ENCODE measurements around the gene SPG7. TPM values are rescaled to one million over a fixed set of nuclear protein-coding genes. Genes with fewer than 3 reads are reported as not detected.

The SPG7 gene
- total RNA-seq, 2 experiments from 2014 or later = 68.6 to 76.7 TPM

GRCh38 chr16:89595330-89596060, 87.3 kb downstream of the SPG7 start:
- Mint-ChIP-seq H3K4me3 (no peak overlapping the region), H3K27me3 (no peaks in the 10 kb centered on the region), H3K4me1 (peaks cover 10% of the 10 kb centered on the region), H3K36me3 (ENCODE audit: low read depth) (no peaks in the 10 kb centered on the region), H3K9me3 (ENCODE audit: low read depth) (no peaks in the 10 kb centered on the region), H3K27ac (no peak overlapping the region)
- intact Hi-C loops (cut with DNase I, micrococcal nuclease) = no loop called here
- DNase-seq = no peak
- no peak for ATAC-seq
- POLR2A ChIA-PET = no interaction called here
- CTCF ChIA-PET = no interaction called here

- no peaks in the 10 kb centered on the region for H3K27me3 Mint-ChIP-seq
- H3K4me1 Mint-ChIP-seq = peaks cover 10% of the 10 kb centered on the region
- ChIA-PET CTCF (no interaction called here), POLR2A (no interaction called here)
- no peaks in the 10 kb centered on the region for H3K9me3 Mint-ChIP-seq (ENCODE audit: low read depth)
- H3K27ac Mint-ChIP-seq = no peak overlapping the region
- no peaks in the 10 kb centered on the region for H3K36me3 Mint-ChIP-seq (ENCODE audit: low read depth)
- no peak overlapping the region for H3K4me3 Mint-ChIP-seq
- DNase-seq (no peak), ATAC-seq (no peak)
- intact Hi-C loops (cut with DNase I, micrococcal nuclease) = no loop called here
These were observed 88.0 kb downstream of the SPG7 start for GRCh38 chr16:89596061-89596689.

- Mint-ChIP-seq H3K27ac (no peak overlapping the region), H3K36me3 (ENCODE audit: low read depth) (no peaks in the 10 kb centered on the region), H3K27me3 (no peaks in the 10 kb centered on the region), H3K4me1 (peaks cover 12% of the 10 kb centered on the region), H3K4me3 (no peak overlapping the region), H3K9me3 (ENCODE audit: low read depth) (no peaks in the 10 kb centered on the region)
- ChIA-PET CTCF (no interaction called here), POLR2A (no interaction called here)
- DNase-seq (no peak), ATAC-seq (no peak)
- intact Hi-C loops (cut with DNase I, micrococcal nuclease) = no loop called here
These were observed 88.9 kb downstream of the SPG7 start for GRCh38 chr16:89596957-89597649.

GRCh38 chr16:89598199-89598598, 90.0 kb downstream of the SPG7 start:
- no peak overlapping the region for H3K27ac Mint-ChIP-seq
- H3K4me3 Mint-ChIP-seq = no peak overlapping the region
- H3K36me3 Mint-ChIP-seq (ENCODE audit: low read depth) = no peaks in the 10 kb centered on the region
- no peaks in the 10 kb centered on the region for H3K9me3 Mint-ChIP-seq (ENCODE audit: low read depth)
- ChIA-PET CTCF (no interaction called here), POLR2A (no interaction called here)
- DNase-seq (peak; percentile 40), ATAC-seq (no peak)
- intact Hi-C loops (cut with DNase I, micrococcal nuclease) = no loop called here
- H3K27me3 Mint-ChIP-seq = no peaks in the 10 kb centered on the region
- H3K4me1 Mint-ChIP-seq = peaks cover 23% of the 10 kb centered on the region

DNA sequence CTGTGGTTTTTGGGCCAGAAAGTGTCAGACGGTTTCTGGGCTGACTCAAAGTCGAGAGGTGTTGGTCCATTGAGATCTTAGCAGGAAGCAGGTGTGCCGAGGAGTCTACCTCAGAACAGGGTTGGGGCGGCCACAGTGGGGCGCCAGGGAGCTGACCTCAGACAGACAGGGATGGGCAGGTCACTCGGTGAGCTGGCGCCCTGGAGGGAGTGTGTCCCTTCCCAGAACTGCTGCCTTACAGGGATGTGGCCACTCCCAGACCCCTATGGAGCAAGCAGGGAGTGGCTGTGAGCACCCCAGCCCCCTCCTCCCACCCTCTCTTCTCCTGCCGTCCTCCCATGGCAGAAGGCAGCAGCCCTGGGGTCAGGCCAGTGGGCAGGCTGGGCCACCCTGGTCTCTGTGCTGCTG, 91.3 kb downstream of the SPG7 start:
- H3K4me1 Mint-ChIP-seq = peaks cover 16% of the 10 kb centered on the region
- DNase-seq = peak; percentile 73
- no peak overlapping the region for H3K27ac Mint-ChIP-seq
- H3K36me3 Mint-ChIP-seq (ENCODE audit: low read depth) = no peaks in the 10 kb centered on the region
- H3K9me3 Mint-ChIP-seq (ENCODE audit: low read depth) = no peaks in the 10 kb centered on the region
- H3K4me3 Mint-ChIP-seq = no peak overlapping the region
- H3K27me3 Mint-ChIP-seq = no peaks in the 10 kb centered on the region
- POLR2A ChIA-PET = no interaction called here
- CTCF ChIA-PET = interaction anchor here (1.0 to 1.3 kb wide), 2 partner anchors 16 to 17 kb away, joined by 3 to 5 read pairs; no protein-coding TSS in a partner anchor
- ATAC-seq = peak; percentile 45
- intact Hi-C loops (cut with DNase I, micrococcal nuclease) = loop anchor here in 1 of 2 experiments (1.0 kb wide), 1 partner anchor 42 kb away; no protein-coding TSS in a partner anchor

DNA sequence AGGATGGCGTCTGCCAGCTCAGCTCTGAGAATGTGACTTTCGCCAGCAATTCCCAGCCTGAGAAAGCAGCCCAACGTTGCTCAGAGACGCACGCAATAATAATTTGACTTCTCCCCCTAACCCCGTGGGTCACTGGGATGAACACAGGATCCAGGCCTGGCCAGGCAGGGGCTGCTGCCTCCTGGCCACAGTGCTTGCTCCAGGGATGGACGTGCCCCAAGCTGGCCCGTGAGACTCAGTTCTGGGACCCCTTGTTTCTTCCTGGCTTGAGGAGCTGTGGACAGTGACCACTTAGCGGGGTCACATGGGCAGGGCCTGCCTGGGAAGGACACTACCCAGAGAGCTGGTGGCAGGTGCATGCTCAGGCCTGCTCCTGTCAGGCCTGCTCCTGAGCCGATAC, 91.7 kb downstream of the SPG7 start:
- ATAC-seq (no peak), DNase-seq (no peak)
- intact Hi-C loops (cut with DNase I, micrococcal nuclease) = loop anchor here in 1 of 2 experiments (1.0 kb wide), 1 partner anchor 41 kb away; no protein-coding TSS in a partner anchor
- peaks cover 16% of the 10 kb centered on the region for H3K4me1 Mint-ChIP-seq
- ChIA-PET POLR2A (no interaction called here), CTCF (interaction anchor here (1.0 to 1.3 kb wide), 2 partner anchors 15 to 17 kb away, joined by 3 to 5 read pairs; no protein-coding TSS in a partner anchor)
- no peak overlapping the region for H3K4me3 Mint-ChIP-seq
- H3K36me3 Mint-ChIP-seq (ENCODE audit: low read depth) = no peaks in the 10 kb centered on the region
- H3K27ac Mint-ChIP-seq = no peak overlapping the region
- H3K27me3 Mint-ChIP-seq = no peaks in the 10 kb centered on the region
- no peaks in the 10 kb centered on the region for H3K9me3 Mint-ChIP-seq (ENCODE audit: low read depth)

DNA sequence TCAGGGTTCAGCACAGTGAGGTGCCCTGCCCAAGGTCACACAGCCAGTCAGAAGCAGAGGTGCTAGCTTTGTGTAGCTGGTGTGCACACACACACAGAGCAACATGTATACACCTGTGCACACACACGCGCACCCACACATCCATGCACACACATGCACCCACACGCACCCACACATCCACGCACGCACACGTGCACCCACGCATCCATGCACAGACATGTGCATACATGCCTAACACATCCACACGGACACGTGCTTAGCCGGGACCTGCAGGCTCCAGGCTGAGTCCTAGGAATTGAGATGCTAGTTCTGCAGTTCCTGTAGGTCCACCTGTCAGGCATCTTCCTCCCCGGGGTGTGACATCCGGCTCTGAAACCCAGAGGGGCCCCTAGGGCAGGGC, 92.2 kb downstream of the SPG7 start:
- peaks cover 16% of the 10 kb centered on the region for H3K4me1 Mint-ChIP-seq
- no peaks in the 10 kb centered on the region for H3K9me3 Mint-ChIP-seq (ENCODE audit: low read depth)
- ChIA-PET POLR2A (no interaction called here), CTCF (interaction anchor here (1.0 to 1.3 kb wide), 2 partner anchors 15 to 16 kb away, joined by 3 to 5 read pairs; no protein-coding TSS in a partner anchor)
- no peak overlapping the region for H3K4me3 Mint-ChIP-seq
- DNase-seq (no peak), ATAC-seq (no peak)
- H3K27ac Mint-ChIP-seq = no peak overlapping the region
- intact Hi-C loops (cut with DNase I, micrococcal nuclease) = no loop called here
- no peaks in the 10 kb centered on the region for H3K36me3 Mint-ChIP-seq (ENCODE audit: low read depth)
- no peaks in the 10 kb centered on the region for H3K27me3 Mint-ChIP-seq

- intact Hi-C loops (cut with DNase I, micrococcal nuclease) = no loop called here
- ATAC-seq = no peak
- H3K36me3 Mint-ChIP-seq (ENCODE audit: low read depth) = no peaks in the 10 kb centered on the region
- ChIA-PET CTCF (interaction anchor here (0.6 kb wide), 1 partner anchor 232 kb away, joined by 3 read pairs; no protein-coding TSS in a partner anchor), POLR2A (interaction anchor here (0.6 kb wide), 1 partner anchor 32 kb away, joined by 6 read pairs; no protein-coding TSS in a partner anchor)
- no peak for DNase-seq
- peaks cover 16% of the 10 kb centered on the region for H3K4me1 Mint-ChIP-seq
- no peak overlapping the region for H3K27ac Mint-ChIP-seq
- no peaks in the 10 kb centered on the region for H3K9me3 Mint-ChIP-seq (ENCODE audit: low read depth)
- H3K27me3 Mint-ChIP-seq = no peaks in the 10 kb centered on the region
- H3K4me3 Mint-ChIP-seq = no peak overlapping the region
These were observed 92.8 kb downstream of the SPG7 start for GRCh38 chr16:89600956-89601355.

DNA sequence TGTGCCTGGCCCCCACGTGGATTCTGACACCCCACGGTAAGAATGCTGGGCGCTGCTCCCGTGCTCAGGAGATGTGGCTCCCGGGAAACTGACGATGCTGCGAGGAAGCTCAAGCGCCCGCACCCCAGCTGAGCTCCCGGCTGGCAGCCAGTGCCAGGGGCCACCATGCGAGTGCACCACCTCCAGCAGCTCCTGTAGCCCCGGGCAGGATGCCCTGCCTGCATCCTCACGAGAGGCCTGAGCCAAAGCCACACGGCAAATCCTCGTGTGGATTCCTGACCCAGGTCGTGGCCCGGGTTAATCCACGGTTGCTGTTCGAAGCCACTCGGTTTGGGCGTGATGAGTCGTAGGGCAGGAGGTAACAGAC, 93.7 kb downstream of the SPG7 start:
- intact Hi-C loops (cut with DNase I, micrococcal nuclease) = no loop called here
- no peak for DNase-seq
- H3K36me3 Mint-ChIP-seq (ENCODE audit: low read depth) = no peaks in the 10 kb centered on the region

GRCh38 chr16:89602273-89602951, 94.2 kb downstream of the SPG7 start:
- Mint-ChIP-seq H3K27ac (no peak overlapping the region), H3K36me3 (ENCODE audit: low read depth) (no peaks in the 10 kb centered on the region), H3K27me3 (no peaks in the 10 kb centered on the region), H3K9me3 (ENCODE audit: low read depth) (no peaks in the 10 kb centered on the region), H3K4me3 (peak overlapping the region; percentile 24), H3K4me1 (peaks cover 16% of the 10 kb centered on the region)
- ChIA-PET CTCF (interaction anchor here (0.7 to 1.0 kb wide), 5 partner anchors 12 to 150 kb away, joined by 3 to 5 read pairs (median 4); partner anchors contain the start of gene CPNE7), POLR2A (interaction anchor here (0.5 to 0.6 kb wide), 2 partner anchors 51 to 170 kb away, joined by 3 read pairs; no protein-coding TSS in a partner anchor)
- ATAC-seq = peak; percentile 96
- intact Hi-C loops (cut with DNase I, micrococcal nuclease) = no loop called here
- peak; percentile 87 for DNase-seq

More for the DNA sequence above, 93.7 kb downstream of the SPG7 start:
- Mint-ChIP-seq H3K27me3 (no peaks in the 10 kb centered on the region), H3K9me3 (ENCODE audit: low read depth) (no peaks in the 10 kb centered on the region), H3K4me1 (peaks cover 16% of the 10 kb centered on the region), H3K4me3 (no peak overlapping the region), H3K27ac (no peak overlapping the region)
- ChIA-PET CTCF (interaction anchor here (0.8 to 1.0 kb wide), 2 partner anchors 12 to 150 kb away, joined by 4 to 5 read pairs; no protein-coding TSS in a partner anchor), POLR2A (interaction anchor here (0.5 to 0.6 kb wide), 2 partner anchors 52 to 171 kb away, joined by 3 read pairs; no protein-coding TSS in a partner anchor)
- ATAC-seq = no peak

Data from activated CD4-positive, alpha-beta T cell treated with anti-CD3 and anti-CD28 coated beads for 36 hours (primary cell).